Liver (tissue), 9 donors: ENCODE data around the gene CDK16. TPM values are rescaled to one million over a fixed set of nuclear protein-coding genes. Genes with fewer than 3 reads are reported as not detected.

Experiments used
- DNase-seq: peaks from one replicate; pipeline ENCODE4 v3.0.0-alpha.2; 2017; ENCODE audit warnings: low spot score
- H3K27ac ChIP-seq, 2 donors: one replicate each; pipeline ENCODE4 v1.7.0; 2013; ENCODE audit warnings: inconsistent platforms in 2 of 2, low read length in 2 of 2, control low read depth in 1 of 2, low read depth in 1 of 2, mild to moderate bottlenecking in 1 of 2
- H3K27me3 ChIP-seq, 4 donors: one replicate each; pipeline versions ENCODE4 v1.6.1 to v1.7.0; 2013; ENCODE audit warnings: low read length in 3 of 4, inconsistent platforms in 1 of 4, mild to moderate bottlenecking in 1 of 4, moderate library complexity in 1 of 4; ENCODE audit not compliant: control insufficient read depth in 4 of 4, insufficient read depth in 4 of 4
- H3K36me3 ChIP-seq, 4 donors: one replicate each; pipeline versions ENCODE4 v1.6.1 to v1.7.0; 2013; ENCODE audit warnings: low read length in 3 of 4, mild to moderate bottlenecking in 3 of 4, low read depth in 1 of 4, moderate library complexity in 1 of 4; ENCODE audit not compliant: control insufficient read depth in 4 of 4, insufficient read depth in 3 of 4
- H3K4me1 ChIP-seq, 4 donors: one replicate each; pipeline versions ENCODE4 v1.6.1 to v1.7.0; 2013; ENCODE audit warnings: low read length in 3 of 4, mild to moderate bottlenecking in 3 of 4, moderate library complexity in 1 of 4; ENCODE audit not compliant: control insufficient read depth in 4 of 4, insufficient read depth in 4 of 4
- H3K4me3 ChIP-seq, 3 donors: one replicate each; pipeline versions ENCODE4 v1.6.1 to v1.7.0; 2013; ENCODE audit warnings: low read length in 3 of 3, control low read depth in 1 of 3, low read depth in 1 of 3, mild to moderate bottlenecking in 1 of 3
- H3K9ac ChIP-seq, 2 donors: one replicate each; pipeline ENCODE4 v1.7.0; 2013; ENCODE audit warnings: low read length in 2 of 2, mild to moderate bottlenecking in 2 of 2, moderate library complexity in 2 of 2, control low read depth in 1 of 2, low read depth in 1 of 2
- H3K9me3 ChIP-seq, 4 donors: one replicate each; pipeline versions ENCODE4 v1.6.1 to v1.7.0; 2013; ENCODE audit warnings: low read length in 3 of 4; ENCODE audit not compliant: control insufficient read depth in 4 of 4
- CTCF ChIP-seq: fragments of 150-350 bp; IDR thresholded peaks from 2 replicates; pipeline ENCODE4 v1.5.1; 2017; ENCODE audit warnings: improper control_type of control experiment, low read depth, low read length; ENCODE audit not compliant: missing input control
- EGR1 ChIP-seq, 2 donors: IDR thresholded peaks; 2 replicates each; pipeline ENCODE4 v1.6.1; 2016 to 2018; ENCODE audit warnings: antibody characterized with exemption in 2 of 2, low read depth in 2 of 2
- FOXA1 ChIP-seq: IDR thresholded peaks from 2 replicates; pipeline ENCODE4 v1.6.1; 2016; ENCODE audit warnings: antibody characterized with exemption
- FOXA2 ChIP-seq: IDR thresholded peaks from 2 replicates; pipeline ENCODE4 v1.6.1; 2016; ENCODE audit warnings: antibody characterized with exemption
- GABPA ChIP-seq, 2 donors: IDR thresholded peaks in 1 of 2; conservative IDR thresholded peaks in 1 of 2; 2 replicates each; pipeline ENCODE4 v1.6.1; 2016; ENCODE audit warnings: antibody characterized with exemption in 2 of 2, mild to moderate bottlenecking in 1 of 2, moderate library complexity in 1 of 2
- HNF4A ChIP-seq, 2 donors: conservative IDR thresholded peaks; 2 replicates each; pipeline ENCODE4 v1.6.1; 2016; ENCODE audit warnings: antibody characterized with exemption in 2 of 2, mild to moderate bottlenecking in 2 of 2
- HNF4G ChIP-seq: IDR thresholded peaks from 2 replicates; pipeline ENCODE4 v1.6.1; 2016; ENCODE audit warnings: antibody characterized with exemption
- JUND ChIP-seq, 2 donors: IDR thresholded peaks; 2 replicates each; pipeline ENCODE4 v1.6.1; 2016; ENCODE audit warnings: antibody characterized with exemption in 2 of 2
- NR2F2 ChIP-seq: IDR thresholded peaks from 2 replicates; pipeline ENCODE4 v1.6.1; 2016; ENCODE audit warnings: antibody characterized with exemption
- RAD21 ChIP-seq, 2 donors: IDR thresholded peaks; 2 replicates each; pipeline ENCODE4 v1.6.1; 2016; ENCODE audit warnings: antibody characterized with exemption in 2 of 2, mild to moderate bottlenecking in 2 of 2
- REST ChIP-seq: IDR thresholded peaks from 2 replicates; pipeline ENCODE4 v1.6.1; 2016; ENCODE audit warnings: antibody characterized with exemption, mild to moderate bottlenecking
- RXRA ChIP-seq, 2 donors: IDR thresholded peaks; 2 replicates each; pipeline ENCODE4 v1.6.1; 2017 to 2018; ENCODE audit warnings: antibody characterized with exemption in 2 of 2, mild to moderate bottlenecking in 1 of 2
- SP1 ChIP-seq: IDR thresholded peaks from 2 replicates; pipeline ENCODE4 v1.6.1; 2018; ENCODE audit warnings: antibody characterized with exemption, mild to moderate bottlenecking
- TAF1 ChIP-seq: conservative IDR thresholded peaks from 2 replicates; pipeline ENCODE4 v1.6.1; 2016; ENCODE audit warnings: antibody characterized with exemption, mild to moderate bottlenecking
- YY1 ChIP-seq: IDR thresholded peaks from 2 replicates; pipeline ENCODE4 v1.6.1; 2016; ENCODE audit warnings: antibody characterized with exemption, mild to moderate bottlenecking
- ZBTB33 ChIP-seq: IDR thresholded peaks from 2 replicates; pipeline ENCODE4 v1.6.1; 2016; ENCODE audit warnings: antibody characterized with exemption
- WGBS: extraction: QIAGEN DNeasy Blood & Tissue Kit; methylation state at CpG from one replicate; pipeline ENCODE4 v1.1.7; 2013; 5-methylcytosine and 5-hydroxymethylcytosine counted together
- polyA plus RNA-seq, 2 donors: library from polyadenylated mRNA; stranded (reverse) in 1 of 2; unstranded in 1 of 2; fragments of 200-250 nt in 1 of 2; fragments of >200 nt in 1 of 2; fragmentation: Nextera tagmentation in 1 of 2; extraction: Ambion mirVana in 1 of 2; gene quantifications; one replicate each; pipeline versions ENCODE4 v1.2.1 to v1.2.3, GENCODE V29; 2013 to 2015
- total RNA-seq, 2 donors: library from RNA; depleted of rRNA; stranded (reverse); fragments of >200 nt; gene quantifications; one replicate each; pipeline ENCODE4 v1.2.3, GENCODE V29; 2014
- TF ChIP-seq, protein P1 (sequence below): IDR thresholded peaks from 2 replicates; pipeline ENCODE4 v1.6.1; 2016; ENCODE audit warnings: antibody characterized with exemption
- donor health status: healthy.
- donor health status: healthy.
- donor health status: healthy.
- donor health status: healthy.
- donor health status: healthy.

Gene CDK16
- total and polyA plus RNA-seq, 4 donors: 10.8 to 31.1 (median 19.9) TPM

DNA sequence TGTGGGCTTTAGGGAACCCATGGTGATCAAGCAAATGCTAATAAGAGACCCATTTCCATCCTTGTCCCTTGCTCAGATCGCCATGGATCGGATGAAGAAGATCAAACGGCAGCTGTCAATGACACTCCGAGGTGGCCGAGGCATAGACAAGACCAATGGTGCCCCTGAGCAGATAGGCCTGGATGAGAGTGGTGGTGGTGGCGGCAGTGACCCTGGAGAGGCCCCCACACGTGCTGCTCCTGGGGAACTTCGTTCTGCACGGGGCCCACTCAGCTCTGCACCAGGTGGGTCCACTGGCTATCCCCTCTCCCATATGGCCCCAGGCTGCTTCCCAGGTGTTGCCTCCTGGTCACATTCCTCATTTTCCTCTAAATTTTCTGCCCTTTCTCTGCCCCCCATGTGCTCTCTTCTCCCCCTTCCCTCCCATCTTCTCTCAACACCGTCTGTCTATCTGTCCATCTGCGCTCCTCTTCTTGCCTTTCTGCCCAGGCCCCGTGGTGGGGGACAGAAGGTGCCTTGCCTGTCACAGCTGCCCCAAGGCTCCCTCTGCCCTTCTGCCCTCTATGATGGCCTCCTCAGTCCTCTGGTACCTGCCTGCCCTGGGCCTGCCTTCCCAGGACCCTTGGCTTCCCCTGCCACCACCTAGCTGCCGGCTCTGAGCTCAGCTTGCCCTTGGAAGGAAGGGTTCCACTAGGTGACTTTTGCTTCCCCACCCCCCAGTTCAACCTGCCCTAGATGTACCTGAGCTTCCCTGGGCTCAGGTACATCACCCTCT lies 5.2 kb downstream of the CDK16 start:
- peaks cover 2 to 30% (median 18%) of the 10 kb centered on the region in 4 donors for H3K4me1 ChIP-seq
- 93% methylated on average over 13 of the region's 13 CpGs for WGBS
- peaks cover 8 to 52% (median 28%) of the 10 kb centered on the region in 4 donors for H3K36me3 ChIP-seq
- no peak overlapping the region for H3K9ac ChIP-seq
- H3K9me3 ChIP-seq: no peaks in the 10 kb centered on the region
- TF ChIP-seq SP1: no peak
- no peak for TF ChIP-seq FOXA1
- TF ChIP-seq RAD21 (IDR thresholded peaks at IDR 0.05): no peak
- no peak for TF ChIP-seq RXRA (IDR thresholded peaks at IDR 0.05)
- TF ChIP-seq, protein P1, sequence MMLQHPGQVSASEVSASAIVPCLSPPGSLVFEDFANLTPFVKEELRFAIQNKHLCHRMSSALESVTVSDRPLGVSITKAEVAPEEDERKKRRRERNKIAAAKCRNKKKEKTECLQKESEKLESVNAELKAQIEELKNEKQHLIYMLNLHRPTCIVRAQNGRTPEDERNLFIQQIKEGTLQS: no peak
- no peak for TF ChIP-seq NR2F2
- TF ChIP-seq HNF4G: no peak
- no peak for TF ChIP-seq YY1
- no peak for TF ChIP-seq ZBTB33
- no peak for DNase-seq
- no peak overlapping the region for H3K4me3 ChIP-seq
- no peaks in the 10 kb centered on the region for H3K27me3 ChIP-seq
- H3K27ac ChIP-seq: no peak overlapping the region

DNA sequence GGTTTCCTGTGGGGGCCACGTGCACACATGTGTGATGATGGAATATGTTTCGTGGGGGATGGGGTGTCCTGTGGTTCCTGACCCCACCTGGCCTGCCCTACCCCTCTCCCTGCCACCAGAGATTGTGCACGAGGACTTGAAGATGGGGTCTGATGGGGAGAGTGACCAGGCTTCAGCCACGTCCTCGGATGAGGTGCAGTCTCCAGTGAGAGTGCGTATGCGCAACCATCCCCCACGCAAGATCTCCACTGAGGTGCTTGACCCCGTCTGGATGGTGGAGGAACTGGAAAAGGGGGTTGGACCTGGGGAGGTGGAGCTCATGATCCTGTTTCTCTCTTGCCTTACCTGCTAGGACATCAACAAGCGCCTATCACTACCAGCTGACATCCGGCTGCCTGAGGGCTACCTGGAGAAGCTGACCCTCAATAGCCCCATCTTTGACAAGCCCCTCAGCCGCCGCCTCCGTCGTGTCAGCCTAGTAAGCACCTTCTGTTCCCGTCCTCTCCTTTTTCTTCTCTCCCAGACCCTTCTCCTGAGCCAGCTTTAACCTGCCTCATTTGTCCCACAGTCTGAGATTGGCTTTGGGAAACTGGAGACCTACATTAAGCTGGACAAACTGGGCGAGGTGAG lies 5.9 kb downstream of the CDK16 start:
- Histone ChIP-seq H3K9me3 (no peaks in the 10 kb centered on the region), H3K9ac (no peak overlapping the region), H3K4me3 (no peak overlapping the region), H3K4me1 (peaks cover 2 to 23% (median 15%) of the 10 kb centered on the region in 4 donors), H3K27me3 (no peaks in the 10 kb centered on the region), H3K27ac (no peak overlapping the region), H3K36me3 (peaks cover 10 to 57% (median 29%) of the 10 kb centered on the region in 4 donors)
- TF ChIP-seq TAF1 (no peak), YY1 (no peak), GABPA (IDR thresholded peaks at IDR 0.05 in 1 of 2, conservative IDR thresholded peaks at IDR 0.05 in 1 of 2) (no peak), FOXA2 (no peak), FOXA1 (no peak), CTCF (no peak), HNF4G (no peak), ZBTB33 (no peak), HNF4A (conservative IDR thresholded peaks at IDR 0.05) (no peak), REST (no peak), EGR1 (IDR thresholded peaks at IDR 0.05; ENCODE audit: low read depth in 2 of 2) (no peak), NR2F2 (no peak), RAD21 (IDR thresholded peaks at IDR 0.05) (no peak), JUND (IDR thresholded peaks at IDR 0.05) (no peak), RXRA (IDR thresholded peaks at IDR 0.05) (no peak)
- TF ChIP-seq, protein P1: no peak
- DNase-seq: no peak
- WGBS: 94% methylated on average over 17 of the region's 17 CpGs
